Measurements from ENCODE around the gene USF2. TPM values are rescaled to one million over a fixed set of nuclear protein-coding genes. Genes with fewer than 3 reads are reported as not detected.
A peak's percentile ranks its signal among the peaks of the same experiment; 100 is the strongest.

The USF2 gene
- polyA plus RNA-seq, 6 donors from 2014 or later = 1.9 to 15.5 (median 10.4) TPM

GRCh38 chr19:35287713-35288112 is 19.0 kb downstream of the USF2 start:
- no peak for DNase-seq
- peaks cover 21 to 50% (median 33%) of the 10 kb centered on the region in 3 donors for H3K4me1 Mint-ChIP-seq
- no peak overlapping the region for H3K4me3 Mint-ChIP-seq
- no peak for ATAC-seq (ENCODE audit: low read depth in 2 of 2)
- H3K9me3 Mint-ChIP-seq = no peaks in the 10 kb centered on the region
- H3K27me3 Mint-ChIP-seq = no peaks in the 10 kb centered on the region
- no peaks in the 10 kb centered on the region for H3K36me3 Mint-ChIP-seq
- H3K27ac Mint-ChIP-seq = no peak overlapping the region

- DNase-seq (no peak), ATAC-seq (ENCODE audit: low read depth in 2 of 2) (no peak)
- Mint-ChIP-seq H3K4me3 (no peak overlapping the region), H3K27me3 (no peaks in the 10 kb centered on the region), H3K9me3 (no peaks in the 10 kb centered on the region), H3K4me1 (peaks cover 21 to 50% (median 32%) of the 10 kb centered on the region in 3 donors), H3K36me3 (no peaks in the 10 kb centered on the region), H3K27ac (peak overlapping the region in 1 of 6 donors; percentile 68)
These were observed 19.6 kb downstream of the USF2 start for GRCh38 chr19:35288331-35288730.

GRCh38 chr19:35288906-35289305 is 20.1 kb downstream of the USF2 start:
- Mint-ChIP-seq H3K36me3 (no peaks in the 10 kb centered on the region), H3K27me3 (no peaks in the 10 kb centered on the region), H3K4me3 (no peak overlapping the region), H3K9me3 (no peaks in the 10 kb centered on the region), H3K27ac (no peak overlapping the region), H3K4me1 (peaks cover 18 to 48% (median 30%) of the 10 kb centered on the region in 3 donors)
- DNase-seq (no peak), ATAC-seq (ENCODE audit: low read depth in 2 of 2) (no peak)

GRCh38 chr19:35290381-35291127 is 21.8 kb downstream of the USF2 start:
- Mint-ChIP-seq H3K4me3 (peak overlapping the region in 1 of 8 donors; percentile 65), H3K9me3 (no peaks in the 10 kb centered on the region), H3K36me3 (no peaks in the 10 kb centered on the region), H3K4me1 (peaks cover 22 to 42% (median 34%) of the 10 kb centered on the region in 3 donors), H3K27ac (no peak overlapping the region), H3K27me3 (no peaks in the 10 kb centered on the region)
- ATAC-seq (ENCODE audit: low read depth in 2 of 2) (no peak), DNase-seq (no peak)

GRCh38 chr19:35291259-35291658 is 22.5 kb downstream of the USF2 start:
- ATAC-seq (ENCODE audit: low read depth in 2 of 2) = no peak
- Mint-ChIP-seq H3K9me3 (no peaks in the 10 kb centered on the region), H3K27ac (peak overlapping the region in 2 of 6 donors; percentile 74 to 92), H3K4me1 (peaks cover 22 to 42% (median 40%) of the 10 kb centered on the region in 3 donors), H3K36me3 (no peaks in the 10 kb centered on the region), H3K27me3 (no peaks in the 10 kb centered on the region), H3K4me3 (peak overlapping the region in 1 of 8 donors; percentile 47)
- DNase-seq = no peak

- Mint-ChIP-seq H3K4me3 (peak within 1 kb of the TSS in 1 of 8 donors; percentile 47), H3K36me3 (no peaks in the 10 kb centered on the region), H3K27me3 (no peaks in the 10 kb centered on the region), H3K4me1 (peaks cover 22 to 41% (median 40%) of the 10 kb centered on the region in 3 donors), H3K27ac (peak within 1 kb of the TSS in 3 of 6 donors; percentile 74 to 92 (median 75)), H3K9me3 (no peaks in the 10 kb centered on the region)
- DNase-seq (no peak), ATAC-seq (ENCODE audit: low read depth in 2 of 2) (no peak)
These were observed 23.2 kb downstream of the USF2 start, which contains the start of gene MAG for GRCh38 chr19:35291916-35292315. Gene MAG, plus strand, starts transcription at chr19:35292161. Its CDS starts 3,248 bp downstream, at chr19:35295409.

GRCh38 chr19:35292421-35293362 is 23.9 kb downstream of the USF2 start:
- ATAC-seq (ENCODE audit: low read depth in 2 of 2) = no peak
- no peak for DNase-seq
- Mint-ChIP-seq H3K9me3 (no peaks in the 10 kb centered on the region), H3K4me1 (peaks cover 22 to 40% (median 34%) of the 10 kb centered on the region in 3 donors), H3K27ac (peak overlapping the region in 1 of 6 donors; percentile 75), H3K36me3 (no peaks in the 10 kb centered on the region), H3K27me3 (no peaks in the 10 kb centered on the region), H3K4me3 (no peak overlapping the region)

- Mint-ChIP-seq H3K4me3 (no peak overlapping the region), H3K36me3 (no peaks in the 10 kb centered on the region), H3K27me3 (no peaks in the 10 kb centered on the region), H3K4me1 (peaks cover 22 to 40% (median 33%) of the 10 kb centered on the region in 3 donors), H3K27ac (peak overlapping the region in 1 of 6 donors; percentile 20), H3K9me3 (no peaks in the 10 kb centered on the region)
- ATAC-seq (ENCODE audit: low read depth in 2 of 2) = no peak
- DNase-seq = no peak
These were observed 24.6 kb downstream of the USF2 start for GRCh38 chr19:35293363-35293739.

GRCh38 chr19:35293808-35294207 is 25.0 kb downstream of the USF2 start:
- Mint-ChIP-seq H3K27me3 (no peaks in the 10 kb centered on the region), H3K4me3 (no peak overlapping the region), H3K36me3 (no peaks in the 10 kb centered on the region), H3K4me1 (peaks cover 22 to 40% (median 31%) of the 10 kb centered on the region in 3 donors), H3K9me3 (no peaks in the 10 kb centered on the region), H3K27ac (peak overlapping the region in 1 of 6 donors; percentile 15)
- DNase-seq (no peak), ATAC-seq (ENCODE audit: low read depth in 2 of 2) (no peak)

- Mint-ChIP-seq H3K4me3 (no peak overlapping the region), H3K27me3 (no peaks in the 10 kb centered on the region), H3K4me1 (peaks cover 22 to 40% (median 31%) of the 10 kb centered on the region in 3 donors), H3K9me3 (no peaks in the 10 kb centered on the region), H3K27ac (peak overlapping the region in 2 of 6 donors; percentile 50 to 61), H3K36me3 (no peaks in the 10 kb centered on the region)
- ATAC-seq (ENCODE audit: low read depth in 2 of 2) (no peak), DNase-seq (no peak)
These were observed 25.6 kb downstream of the USF2 start for GRCh38 chr19:35294328-35294727.

GRCh38 chr19:35294859-35295791 is 26.4 kb downstream of the USF2 start:
- H3K36me3 Mint-ChIP-seq = no peaks in the 10 kb centered on the region
- H3K9me3 Mint-ChIP-seq = no peaks in the 10 kb centered on the region
- H3K4me3 Mint-ChIP-seq = peak overlapping the region in 7 of 8 donors; percentile 23 to 81 (median 55)
- DNase-seq = no peak
- peak overlapping the region in 4 of 6 donors; percentile 4 to 80 (median 42) for H3K27ac Mint-ChIP-seq
- peak in 1 of 2 donors; percentile 22 for ATAC-seq (ENCODE audit: low read depth in 2 of 2)
- H3K4me1 Mint-ChIP-seq = peaks cover 22 to 40% (median 31%) of the 10 kb centered on the region in 3 donors
- no peaks in the 10 kb centered on the region for H3K27me3 Mint-ChIP-seq

- no peaks in the 10 kb centered on the region for H3K27me3 Mint-ChIP-seq
- ATAC-seq (ENCODE audit: low read depth in 2 of 2) (peak; percentile 82 to 85), DNase-seq (peak; percentile 62)
- no peaks in the 10 kb centered on the region for H3K9me3 Mint-ChIP-seq
- peak overlapping the region in 4 of 6 donors; percentile 4 to 80 (median 29) for H3K27ac Mint-ChIP-seq
- peaks cover 22 to 39% (median 25%) of the 10 kb centered on the region in 3 donors for H3K4me1 Mint-ChIP-seq
- peak overlapping the region in 7 of 8 donors; percentile 23 to 81 (median 55) for H3K4me3 Mint-ChIP-seq
- H3K36me3 Mint-ChIP-seq = no peaks in the 10 kb centered on the region
These were observed 27.2 kb downstream of the USF2 start for GRCh38 chr19:35295792-35296462.
